GM18505 (cell line): ENCODE measurements around the gene MAP7D1.
A peak's percentile ranks its signal among the peaks of the same experiment; 100 is the strongest.

Experiments used
- ATAC-seq: cut with Tn5 transposase; IDR thresholded peaks from one replicate; pipeline ENCODE4 v1.9.1; 2021; ENCODE audit not compliant: unreplicated experiment
- POLR2A ChIP-seq: IDR thresholded peaks from 4 replicates; pipeline ENCODE4 v1.6.1; 2011; ENCODE audit warnings: borderline replicate concordance; ENCODE audit not compliant: insufficient read depth, insufficient read length; ENCODE audit errors: extremely low read depth

MAP7D1 gene

DNA sequence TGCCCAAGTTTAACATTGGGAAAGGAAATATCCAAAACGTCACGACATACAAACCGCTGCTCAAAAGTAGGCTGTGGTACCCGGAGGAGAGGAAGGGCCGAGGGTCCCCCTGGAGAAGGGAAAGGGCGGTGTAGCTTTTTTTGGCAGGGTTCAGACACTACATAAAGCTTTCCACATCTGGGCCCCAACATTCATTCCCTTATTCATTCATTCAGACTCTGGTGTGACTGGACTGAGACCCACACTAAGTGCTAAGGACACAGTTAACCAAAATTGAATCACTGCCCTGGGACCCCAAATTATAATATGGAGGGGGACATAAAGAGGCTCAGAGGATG is 20.7 kb upstream of the MAP7D1 start:
- ATAC-seq, result no peak
- TF ChIP-seq POLR2A, result no peak

DNA sequence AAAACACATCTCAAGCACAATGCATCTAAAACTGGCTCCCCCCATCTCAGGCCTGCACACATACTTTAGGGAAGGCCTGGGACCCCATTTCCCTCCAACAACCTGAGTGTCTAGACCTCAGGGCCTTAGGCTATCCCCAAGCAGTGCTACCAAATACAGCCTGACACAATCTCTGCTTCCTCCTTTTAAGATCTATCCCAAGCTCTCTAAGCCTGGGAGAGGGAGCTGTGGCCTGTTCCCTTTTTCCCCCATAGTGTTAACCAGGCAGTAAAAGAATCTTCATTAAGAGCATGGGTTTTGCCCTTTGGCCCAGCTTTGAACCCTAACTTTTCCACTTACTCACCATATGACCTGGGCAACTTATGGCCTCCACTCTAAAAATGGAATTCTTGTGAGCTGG is 20.2 kb upstream of the MAP7D1 start:
- ATAC-seq, result no peak
- TF ChIP-seq POLR2A, result no peak

DNA sequence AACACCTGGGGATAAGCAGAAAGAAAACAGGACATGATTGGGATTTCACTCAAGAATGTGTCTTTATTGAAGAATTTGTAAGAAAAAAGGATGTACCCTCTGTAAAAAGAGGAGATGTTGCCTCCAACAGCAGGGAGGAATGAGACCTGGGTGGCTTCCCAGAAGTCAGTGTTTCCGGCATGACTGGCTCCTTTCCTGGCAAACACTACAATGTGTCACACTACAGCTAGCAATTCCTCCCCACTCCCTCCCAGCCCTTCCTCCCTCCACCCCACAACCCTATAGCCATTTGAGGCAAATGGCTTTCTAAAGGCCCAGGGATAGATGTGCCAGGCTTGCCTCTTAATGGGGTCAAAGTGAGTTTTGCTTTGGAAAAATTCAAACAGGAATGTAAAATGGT is 19.4 kb upstream of the MAP7D1 start:
- TF ChIP-seq POLR2A, result no peak
- no peak for ATAC-seq

DNA sequence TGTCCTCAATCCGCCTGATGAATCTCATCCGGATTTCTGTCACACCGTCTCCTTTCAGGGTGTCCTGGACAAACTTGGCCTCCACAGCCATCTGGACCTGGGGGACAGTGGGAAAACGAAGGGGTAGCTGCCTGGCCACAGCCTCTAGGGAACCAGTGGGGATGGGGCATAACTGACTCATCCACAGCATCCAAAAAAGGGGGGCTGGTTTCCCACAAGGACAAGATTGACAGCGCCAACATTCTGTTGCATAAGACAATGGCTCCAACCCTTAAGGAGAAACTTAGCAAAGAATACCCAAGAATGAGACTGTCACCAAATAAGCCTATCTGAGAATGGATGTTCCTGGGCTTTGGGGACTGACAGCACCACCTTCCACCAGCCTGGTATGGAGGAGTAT is 18.7 kb upstream of the MAP7D1 start:
- no peak for TF ChIP-seq POLR2A
- no peak for ATAC-seq

DNA sequence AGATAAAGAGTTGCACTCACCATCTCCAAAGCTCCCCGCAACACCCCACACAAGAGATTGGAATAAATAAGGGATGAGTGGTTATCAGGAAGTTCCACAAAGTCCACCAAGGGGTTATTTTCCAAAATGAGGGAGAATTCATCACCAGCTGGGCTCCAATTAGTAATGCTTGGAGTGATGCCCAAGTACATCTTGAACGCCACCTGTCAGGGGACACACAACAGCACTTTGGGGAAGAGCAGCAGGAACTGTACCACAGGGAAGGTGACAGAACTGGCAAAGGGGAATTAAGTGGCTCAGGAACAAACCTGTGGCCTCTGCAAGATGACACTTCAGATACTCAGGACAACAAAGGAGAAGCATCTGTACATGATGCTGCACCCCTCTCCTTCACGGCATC is 18.2 kb upstream of the MAP7D1 start:
- no peak for TF ChIP-seq POLR2A
- ATAC-seq, result no peak

DNA sequence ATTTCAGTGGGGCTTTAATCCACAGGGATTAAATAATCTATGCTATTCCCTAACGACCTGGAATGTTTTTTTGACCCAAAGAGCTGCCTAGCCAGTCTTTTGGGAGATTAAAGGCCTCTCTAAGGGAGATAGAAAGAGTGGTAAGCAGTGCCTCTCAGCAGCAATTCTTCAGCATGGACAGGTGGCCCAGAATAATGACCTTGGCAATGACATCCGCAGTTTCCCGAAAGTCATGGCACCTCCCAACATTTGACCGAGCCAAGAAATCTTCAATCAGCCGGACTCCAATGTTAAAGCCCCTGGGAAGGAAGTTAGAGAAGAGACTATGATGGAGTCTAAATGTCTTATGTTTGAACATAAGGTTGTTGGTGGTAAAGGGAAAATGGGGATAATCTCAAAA is 16.4 kb upstream of the MAP7D1 start:
- TF ChIP-seq POLR2A, result no peak
- no peak for ATAC-seq

DNA sequence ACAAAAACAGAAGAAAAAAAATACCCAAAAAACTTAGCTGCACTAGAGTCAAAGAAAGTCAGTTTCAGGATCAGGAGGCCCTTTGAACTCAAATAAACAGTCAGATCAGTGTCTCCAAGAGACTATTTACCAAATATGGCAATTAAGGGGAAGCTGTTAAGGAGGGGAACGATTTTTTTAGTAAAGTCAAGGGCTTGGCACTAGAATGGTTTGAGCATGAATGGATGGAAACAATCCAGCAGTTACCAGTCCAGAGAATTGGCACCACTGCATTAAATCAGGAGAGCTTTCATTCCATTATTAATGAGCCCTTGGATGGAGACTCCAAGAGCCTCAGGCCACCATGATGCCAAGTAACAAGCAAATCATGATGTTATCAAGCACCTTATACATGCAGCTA is 13.8 kb upstream of the MAP7D1 start:
- no peak for ATAC-seq
- no peak for TF ChIP-seq POLR2A

DNA sequence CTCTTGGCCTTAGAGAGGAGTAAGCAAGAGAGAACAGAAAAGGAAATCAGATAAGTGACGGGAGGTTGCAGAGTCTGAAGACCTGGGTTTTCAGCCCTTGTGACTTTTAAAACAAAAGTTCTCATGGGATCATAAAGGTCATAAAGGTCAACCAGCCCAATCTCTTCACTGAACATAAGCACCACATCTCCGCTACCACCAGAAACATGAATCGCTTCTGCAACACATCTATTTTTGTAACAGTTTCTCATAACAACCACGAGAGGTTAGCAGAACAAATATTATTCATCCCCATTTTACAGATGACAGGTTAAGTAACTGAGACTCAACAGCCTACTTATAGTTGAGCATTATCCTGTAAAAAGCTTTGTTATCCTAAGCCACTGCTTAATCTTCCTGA is 12.5 kb upstream of the MAP7D1 start:
- ATAC-seq, result no peak
- TF ChIP-seq POLR2A, result no peak

DNA sequence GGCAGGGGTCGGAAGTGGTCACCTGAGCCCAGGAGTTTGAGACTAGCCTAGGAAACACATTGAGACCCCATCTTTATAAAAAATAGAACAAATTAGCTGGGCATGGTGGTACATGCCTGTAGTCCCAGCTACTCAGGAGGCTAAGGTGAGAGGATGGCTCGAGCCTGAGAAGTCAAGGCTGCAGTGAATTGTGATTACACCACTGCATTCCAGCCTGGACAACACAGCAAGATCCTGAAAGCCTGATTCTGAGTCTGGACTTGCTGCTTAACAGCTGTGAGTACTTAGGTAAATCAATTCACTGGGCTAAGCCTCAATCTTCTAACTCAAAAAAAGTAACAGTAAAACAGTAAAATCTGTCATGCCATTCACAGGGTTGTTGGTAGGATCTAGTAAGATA is 11.5 kb upstream of the MAP7D1 start:
- TF ChIP-seq POLR2A, result no peak
- ATAC-seq, result no peak

DNA sequence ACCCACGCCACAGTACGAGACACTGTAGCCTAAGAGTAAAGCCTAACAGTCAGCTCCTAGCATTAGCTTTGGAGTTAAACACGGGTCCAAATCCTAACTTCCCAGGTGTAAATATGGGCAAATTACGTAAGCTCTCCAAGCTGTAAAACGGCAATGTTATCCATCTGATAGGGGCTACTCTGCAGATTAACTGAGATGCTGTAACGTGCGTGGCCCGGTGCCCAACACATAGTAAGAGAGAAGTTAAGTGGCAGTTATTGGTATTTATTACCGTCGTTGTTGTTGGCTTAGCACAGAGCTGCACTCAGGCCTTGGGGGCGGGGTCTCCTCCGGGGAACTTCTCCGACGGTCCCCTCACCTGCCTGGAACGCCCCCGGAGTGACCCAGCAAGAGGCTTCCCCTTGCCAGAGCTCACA is 7.1 kb upstream of the MAP7D1 start:
- no peak for ATAC-seq
- TF ChIP-seq POLR2A, result no peak

DNA sequence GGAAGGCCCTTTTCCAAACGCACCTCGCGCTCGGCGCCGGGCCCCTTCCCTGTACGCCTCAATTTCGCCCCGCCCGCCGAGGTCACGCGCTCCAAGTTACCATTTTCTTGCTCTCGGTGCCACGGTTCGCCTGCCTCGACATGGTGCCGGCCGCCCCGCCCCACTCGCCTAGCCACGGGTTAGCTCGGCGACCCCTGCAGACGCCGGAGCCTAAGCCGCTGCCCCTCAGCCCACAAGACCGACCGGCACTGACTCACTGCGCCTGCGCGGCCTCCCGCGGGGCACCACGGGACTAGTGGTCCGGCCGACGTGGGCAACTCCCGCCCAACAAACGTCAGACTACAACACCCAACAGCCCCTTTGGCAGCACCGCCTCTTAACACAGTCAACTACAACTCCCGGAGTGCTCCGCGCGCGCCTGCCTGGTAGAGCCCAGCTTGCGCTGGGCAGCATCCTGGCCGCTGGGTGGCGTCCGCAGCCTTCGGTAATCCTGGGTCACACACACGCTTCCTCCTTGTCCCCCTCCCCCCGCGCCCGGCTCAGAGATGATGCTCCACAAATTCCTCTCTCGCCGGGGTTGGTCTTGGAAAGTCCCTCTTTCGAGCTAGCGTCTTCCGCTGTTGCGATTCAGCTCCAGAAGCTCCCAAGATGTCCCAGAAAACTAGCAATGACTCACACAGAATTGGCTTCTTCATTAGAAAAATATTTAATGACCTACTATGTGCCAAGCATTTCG is 6.6 kb upstream of the MAP7D1 start, which contains the start of gene TRAPPC3:
Gene TRAPPC3, minus strand, starts transcription at position 250 of the 736 bp plus-strand sequence. Its CDS starts 108 bp downstream, at position 142.
- ATAC-seq, result peak; percentile 88
- peak; percentile 83 for TF ChIP-seq POLR2A

DNA sequence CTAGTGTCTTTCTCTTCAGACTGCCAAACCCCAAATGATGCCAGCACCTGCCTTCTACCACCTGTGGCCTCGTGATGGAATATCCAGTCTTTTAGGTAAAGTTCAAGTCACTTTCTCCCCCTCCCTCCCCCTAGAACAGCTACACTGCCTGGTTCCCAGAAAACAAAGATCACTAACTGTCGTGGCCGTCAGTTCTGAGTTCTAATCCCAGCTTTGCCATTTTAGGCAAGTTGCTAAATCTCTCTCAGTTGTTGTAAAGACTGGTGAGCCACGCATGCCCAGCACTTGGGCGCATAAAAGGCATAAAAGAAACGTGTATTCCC is 6.0 kb upstream of the MAP7D1 start:
- no peak for ATAC-seq
- no peak for TF ChIP-seq POLR2A

DNA sequence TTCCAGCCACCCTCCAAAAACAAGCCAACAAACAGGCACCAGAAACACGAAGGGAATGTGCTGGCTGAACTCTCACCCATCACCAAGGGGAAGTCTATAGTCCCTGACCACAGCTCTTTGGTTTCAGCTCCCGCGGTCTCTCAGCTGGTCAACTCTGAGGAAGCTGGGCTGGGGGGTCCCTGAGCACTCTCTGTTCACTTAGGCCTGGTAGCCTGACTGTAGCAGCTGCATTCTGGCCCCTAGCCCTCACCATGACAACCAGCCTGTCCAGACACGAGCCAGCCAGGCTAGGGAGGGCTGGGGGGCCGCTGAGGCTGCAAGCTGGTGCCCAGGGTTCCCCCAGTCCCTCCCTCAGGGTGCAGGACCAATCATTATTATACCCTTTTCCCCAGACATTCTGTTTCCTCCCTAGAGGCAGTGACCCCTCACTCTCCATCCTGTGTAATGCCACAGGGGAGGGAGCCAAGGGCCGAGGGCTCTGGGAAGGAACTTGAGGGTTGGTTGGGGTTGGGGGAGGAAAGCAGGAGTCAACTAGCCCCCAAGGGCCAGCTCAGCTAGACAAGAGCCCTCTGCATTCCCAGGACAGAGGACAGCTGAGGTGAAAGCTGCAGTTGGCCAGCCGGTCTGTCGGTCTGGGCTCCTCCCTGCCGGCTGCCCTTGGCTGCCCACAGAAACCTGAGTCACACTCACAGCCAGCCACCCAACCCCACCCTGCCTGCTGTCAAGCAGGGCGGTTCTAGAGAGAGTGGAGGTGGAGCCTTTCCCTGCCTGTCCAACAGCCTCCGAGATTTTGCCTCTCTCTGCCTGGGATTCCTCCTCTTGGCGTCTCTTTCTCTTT is 5.4 kb upstream of the MAP7D1 start:
- no peak for ATAC-seq
- TF ChIP-seq POLR2A, result peak; percentile 70
